IPS-NIHi7 (cell line): ENCODE results near the gene SNIP1.
"Not testable (repeated sequence)": the region's sequence is repeated elsewhere in the genome, so short reads cannot be mapped to it uniquely, and the experiment has no call there.

Experiments
- DNase-seq: peaks from one replicate; pipeline ENCODE4 v3.0.0; 2012; ENCODE audit warnings: mixed read lengths; ENCODE audit errors: extremely low spot score

Gene SNIP1

GRCh38 chr1:37553927-37554808, at the start of gene SNIP1:
SNIP1 (minus strand) TSS chr1:37554293; CDS start chr1:37554229, 64 bp downstream.
- peak; percentile 95 for DNase-seq

- DNase-seq = peak; percentile 76
Observed at GRCh38 chr1:37602750-37603694, 48.9 kb upstream of the SNIP1 start.

GRCh38 chr1:37601441-37601840, 47.3 kb upstream of the SNIP1 start:
- DNase-seq = no peak

DNA sequence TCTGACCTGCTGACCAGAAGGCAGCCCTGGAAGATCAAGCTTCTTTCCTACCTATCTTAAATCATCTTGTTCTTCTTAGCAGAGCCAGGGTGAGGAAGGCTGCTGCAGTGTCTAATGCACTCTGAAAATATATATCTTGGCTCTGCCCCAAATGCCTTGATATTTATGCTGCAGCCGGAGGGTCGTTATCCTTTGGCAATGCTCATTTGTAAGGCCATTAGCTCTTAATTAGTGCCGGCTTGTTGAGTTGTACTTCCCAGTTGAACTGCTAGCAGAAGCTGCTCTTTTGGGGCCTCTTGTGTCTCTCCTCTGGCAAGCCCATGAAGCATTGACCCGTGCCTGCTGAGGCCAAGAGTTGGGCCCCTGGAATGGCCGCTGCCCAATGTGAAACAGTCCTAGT, 45.8 kb upstream of the SNIP1 start:
- no peak for DNase-seq

DNA sequence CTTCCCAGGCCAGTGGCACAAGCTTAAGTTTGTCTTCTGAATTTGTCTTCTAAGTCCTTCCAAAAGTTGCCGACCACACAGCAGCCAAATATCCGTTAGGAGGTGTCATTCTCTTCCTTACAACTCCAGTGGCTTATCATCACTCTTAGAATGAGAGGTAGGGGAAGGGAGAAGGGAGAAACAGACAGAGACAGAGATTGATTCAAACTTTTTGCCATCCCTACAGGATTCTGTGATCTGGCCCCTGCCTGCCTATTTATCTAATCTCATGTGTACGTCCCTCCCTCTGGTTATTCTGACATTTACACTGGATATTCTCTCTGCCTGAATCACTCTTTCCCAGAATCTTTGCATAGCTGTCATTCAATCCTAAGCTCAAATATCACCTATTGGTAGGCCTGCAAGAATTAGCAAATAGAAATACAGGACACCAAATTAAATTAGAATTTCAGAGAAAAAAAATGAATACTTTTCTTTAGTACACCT, 42.1 kb upstream of the SNIP1 start:
- no peak for DNase-seq

DNA sequence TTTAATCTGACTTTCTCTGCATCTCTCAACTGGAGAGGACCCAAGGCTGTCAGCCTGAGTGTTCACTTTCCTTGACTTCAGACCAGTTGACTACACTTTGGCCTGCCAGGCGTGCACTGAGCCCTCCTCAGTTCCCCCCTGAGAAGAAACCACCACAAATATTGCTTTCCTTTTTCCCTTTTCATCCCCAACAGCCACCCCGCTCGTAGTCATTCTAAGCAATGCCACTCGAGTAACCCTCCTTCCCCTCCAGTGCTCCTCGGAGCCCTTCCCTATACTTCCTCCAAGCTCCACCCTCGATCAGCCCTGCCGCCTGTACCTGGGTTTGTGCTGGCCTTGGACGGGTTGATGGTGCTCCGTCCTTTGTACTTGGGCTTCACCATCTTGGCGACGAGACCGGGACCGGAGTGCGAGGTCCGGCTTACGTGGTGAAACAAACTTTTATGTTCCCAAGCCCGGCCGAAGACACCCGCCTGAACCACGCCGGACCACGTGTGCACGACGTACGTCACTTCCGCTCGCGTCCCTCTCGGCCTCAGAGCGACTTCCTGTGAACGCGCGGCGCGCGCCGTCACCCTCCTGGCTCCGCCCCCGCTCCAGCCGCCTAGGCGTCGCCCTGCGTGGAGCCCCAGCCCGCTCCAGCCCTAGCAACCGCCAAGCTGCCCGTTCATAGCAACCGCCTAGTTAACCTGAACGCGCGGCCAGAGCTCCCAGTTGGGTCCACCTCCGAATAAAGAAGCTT, 41.5 kb upstream of the SNIP1 start, which contains the start of gene GNL2:
TSS of gene GNL2 (minus strand) at position 498 of the 742 bp plus-strand sequence. CDS start at position 383, 115 bp downstream.
- peak; percentile 100 for DNase-seq

- DNase-seq = no peak
Observed at GRCh38 chr1:37593726-37594125, 39.6 kb upstream of the SNIP1 start.

GRCh38 chr1:37588939-37589338, 34.8 kb upstream of the SNIP1 start:
- DNase-seq = no peak

GRCh38 chr1:37584544-37584943, 30.5 kb upstream of the SNIP1 start:
- not testable (repeated sequence) for DNase-seq

- no peak for DNase-seq
Observed at GRCh38 chr1:37575692-37576091, 21.6 kb upstream of the SNIP1 start.

DNA sequence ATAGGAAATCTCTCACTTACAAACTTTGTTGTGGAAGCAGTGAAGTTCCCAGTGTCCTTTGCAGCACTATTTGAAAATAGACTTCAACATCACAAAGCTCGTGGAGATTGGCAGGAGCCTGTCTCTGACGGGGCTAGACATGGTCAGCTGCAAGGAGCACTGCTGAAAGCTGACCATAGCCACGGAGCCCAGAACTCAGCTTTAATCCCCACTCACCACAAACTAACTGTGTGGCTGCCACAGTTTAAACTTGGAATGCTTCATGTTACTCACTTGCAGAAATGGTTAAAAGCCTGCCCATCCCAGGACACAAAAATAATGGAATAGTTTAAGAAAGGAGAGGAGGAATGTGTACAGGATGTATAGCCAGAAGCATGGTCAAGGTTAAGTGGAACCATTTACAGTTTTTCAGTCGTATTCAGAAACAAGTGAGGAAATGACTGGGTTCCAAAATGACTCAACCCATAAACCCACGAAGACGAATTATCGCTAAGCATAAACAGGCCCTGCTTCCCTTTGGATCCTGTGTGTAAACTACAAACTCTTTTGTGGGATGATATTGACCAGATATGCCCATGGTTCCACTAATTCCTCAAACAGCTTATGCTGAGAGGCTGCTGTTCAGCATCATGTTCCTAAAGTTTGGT, 20.9 kb upstream of the SNIP1 start:
- DNase-seq = no peak

DNA sequence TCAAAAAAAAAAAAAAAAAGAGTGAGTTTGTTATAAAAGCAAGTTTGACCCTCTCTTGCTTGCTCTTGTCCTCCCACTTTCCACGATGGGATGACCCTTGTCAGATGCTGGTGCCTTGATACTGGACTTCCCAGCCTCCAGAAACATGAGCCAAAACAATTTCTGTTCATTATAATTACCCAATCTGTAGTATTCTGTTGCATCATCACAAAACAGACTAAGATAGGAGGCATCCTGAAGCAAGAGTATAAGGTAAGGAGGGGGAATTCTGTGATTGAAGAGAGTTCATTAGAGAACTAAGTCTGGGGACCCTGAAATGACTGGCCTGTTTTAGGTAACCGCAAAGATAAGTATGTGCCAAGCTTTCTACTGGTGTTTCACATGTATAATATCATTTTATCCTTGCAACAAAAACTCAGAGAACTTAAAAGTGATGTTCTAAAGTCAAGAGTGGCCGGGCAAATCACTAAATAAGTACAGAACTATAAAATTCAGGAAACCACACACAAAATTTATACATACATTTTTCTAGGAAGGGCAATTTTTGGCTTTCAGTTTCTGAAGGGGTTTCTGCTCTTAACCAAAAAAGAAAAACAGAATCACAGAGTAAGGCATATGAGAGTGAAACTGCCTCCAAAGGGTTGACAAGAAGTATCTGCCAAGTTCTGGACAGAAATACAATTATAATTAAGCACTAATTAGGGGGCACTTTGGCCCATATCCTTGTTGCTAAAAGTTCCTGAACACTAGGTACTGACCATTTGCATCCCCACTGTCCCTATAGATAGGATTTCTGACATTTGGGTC, 16.6 kb upstream of the SNIP1 start:
- DNase-seq = no peak

DNA sequence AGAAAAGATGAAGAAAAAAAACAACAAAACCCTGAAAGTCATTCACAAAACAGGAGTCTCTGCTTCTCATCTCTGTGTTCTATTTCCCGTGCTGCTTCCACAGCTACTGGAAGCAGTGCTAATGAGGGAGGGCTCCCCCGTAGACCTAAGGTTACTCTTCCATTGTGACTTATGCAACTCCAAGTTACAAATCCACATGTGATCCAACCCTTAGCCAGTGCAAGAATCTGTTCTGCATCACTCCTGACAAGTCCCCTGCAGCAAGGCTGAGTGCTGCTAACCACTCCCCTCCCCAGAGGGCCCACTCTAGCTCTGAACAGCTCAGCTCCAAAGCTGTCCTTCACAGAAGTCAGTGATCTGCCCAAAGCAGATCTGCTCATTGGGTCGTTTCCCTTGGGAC, 12.9 kb upstream of the SNIP1 start:
- no peak for DNase-seq

GRCh38 chr1:37564892-37565291, 10.8 kb upstream of the SNIP1 start:
- DNase-seq = no peak

DNA sequence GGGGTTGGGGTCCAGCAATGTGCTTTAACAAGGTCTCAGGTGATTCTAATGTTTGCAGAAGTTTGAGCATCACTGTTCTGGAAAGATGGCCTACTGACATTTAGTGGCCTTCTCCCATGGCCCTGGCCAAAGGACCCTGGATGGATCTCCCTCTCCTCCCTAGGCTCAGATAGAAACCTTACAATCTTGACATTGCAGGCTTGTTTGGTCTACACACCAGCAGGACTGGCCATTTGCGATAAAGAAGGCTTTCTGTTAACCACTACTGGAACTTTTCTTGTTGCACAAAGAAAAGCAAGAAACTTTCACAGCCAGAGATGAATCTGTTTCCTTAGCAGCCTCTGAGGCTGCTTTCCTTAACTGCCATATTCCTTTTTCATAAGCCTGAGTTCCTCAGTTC, 8.9 kb upstream of the SNIP1 start:
- DNase-seq = no peak

GRCh38 chr1:37561133-37562132, 7.3 kb upstream of the SNIP1 start:
- DNase-seq = peak; percentile 68

GRCh38 chr1:37560401-37561132, 6.5 kb upstream of the SNIP1 start:
- DNase-seq = no peak

DNA sequence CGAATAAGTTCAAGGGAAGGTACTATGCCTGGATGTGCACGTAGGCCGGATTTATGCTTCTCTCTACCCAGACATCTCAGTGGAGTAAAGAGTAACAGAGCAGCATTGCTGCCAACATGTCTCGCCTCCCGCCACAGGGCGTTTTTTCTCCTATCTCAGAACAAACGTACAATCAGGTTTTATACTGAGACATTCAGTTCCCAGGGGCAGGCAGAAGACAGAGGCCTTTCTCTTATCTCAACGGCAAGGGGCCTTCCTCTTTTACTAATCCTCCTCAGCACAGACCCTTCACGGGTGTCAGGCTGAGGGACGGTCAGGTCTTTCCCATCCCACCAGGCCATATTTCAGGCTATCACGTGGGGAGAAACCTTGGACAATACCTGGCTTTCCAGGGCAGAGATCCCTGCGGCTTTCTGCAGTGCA, 5.9 kb upstream of the SNIP1 start:
- DNase-seq = not testable (repeated sequence)
